Measurements from ENCODE around the gene EMC1. TPM values are rescaled to one million over a fixed set of nuclear protein-coding genes. Genes with fewer than 3 reads are reported as not detected.

The EMC1 gene
- total RNA-seq, 2 donors from 2014 or later = 59.0 to 67.5 TPM

GRCh38 chr1:19208710-19209438 lies 42.5 kb downstream of the EMC1 start:
- DNase-seq = no peak
- 54 to 69% methylated on average over 6 to 7 of the region's 8 CpGs for WGBS, 2 experiments (ENCODE audit: insufficient coverage in 1 of 2, insufficient read length in 1 of 2)
- peak overlapping the region; percentile 90 for H3K27ac ChIP-seq (ENCODE audit: low read depth, low read length)
- Mint-ChIP-seq H3K27ac (peak overlapping the region; percentile 96), H3K4me3 (peak overlapping the region; percentile 90), H3K9me3 (no peaks in the 10 kb centered on the region), H3K36me3 (ENCODE audit: low read depth) (peaks cover 5% of the 10 kb centered on the region), H3K4me1 (peaks cover 24% of the 10 kb centered on the region), H3K27me3 (ENCODE audit: insufficient read depth) (no peaks in the 10 kb centered on the region)
- H3K4me3 ChIP-seq (ENCODE audit: low read length) = peak overlapping the region; percentile 95
- no peak for TF ChIP-seq CTCF (conservative IDR thresholded peaks at IDR 0.05)
- H3K4me1 ChIP-seq (ENCODE audit: control insufficient read depth, insufficient read depth, low read length) = peaks cover 5% of the 10 kb centered on the region
- H3K36me3 ChIP-seq (ENCODE audit: control insufficient read depth, insufficient read depth, low read length) = peaks cover 30% of the 10 kb centered on the region
- no peaks in the 10 kb centered on the region for H3K27me3 ChIP-seq (ENCODE audit: control insufficient read depth, insufficient read depth, low read length, poor library complexity, severe bottlenecking)
- no peaks in the 10 kb centered on the region for H3K9me3 ChIP-seq (ENCODE audit: control insufficient read depth, low read length)
- peak overlapping the region; percentile 94 for H3K9ac ChIP-seq (ENCODE audit: extremely low read depth, low read length, poor library complexity, severe bottlenecking)

- H3K4me1 ChIP-seq (ENCODE audit: control insufficient read depth, insufficient read depth, low read length) = no peaks in the 10 kb centered on the region
- DNase-seq = no peak
- H3K27me3 ChIP-seq (ENCODE audit: control insufficient read depth, insufficient read depth, low read length, poor library complexity, severe bottlenecking) = no peaks in the 10 kb centered on the region
- Mint-ChIP-seq H3K4me1 (peaks cover 28% of the 10 kb centered on the region), H3K9me3 (no peaks in the 10 kb centered on the region), H3K27me3 (ENCODE audit: insufficient read depth) (no peaks in the 10 kb centered on the region), H3K36me3 (ENCODE audit: low read depth) (peaks cover 2% of the 10 kb centered on the region), H3K27ac (no peak overlapping the region), H3K4me3 (no peak overlapping the region)
- 85 to 92% methylated on average over 3 of the region's 3 CpGs for WGBS, 2 experiments (ENCODE audit: insufficient coverage in 1 of 2, insufficient read length in 1 of 2)
- no peak overlapping the region for H3K9ac ChIP-seq (ENCODE audit: extremely low read depth, low read length, poor library complexity, severe bottlenecking)
- H3K9me3 ChIP-seq (ENCODE audit: control insufficient read depth, low read length) = no peaks in the 10 kb centered on the region
- peaks cover 17% of the 10 kb centered on the region for H3K36me3 ChIP-seq (ENCODE audit: control insufficient read depth, insufficient read depth, low read length)
- peak overlapping the region; percentile 22 for H3K4me3 ChIP-seq (ENCODE audit: low read length)
- no peak for TF ChIP-seq CTCF (conservative IDR thresholded peaks at IDR 0.05)
- H3K27ac ChIP-seq (ENCODE audit: low read depth, low read length) = no peak overlapping the region
Measured at GRCh38 chr1:19206947-19207346, 44.4 kb downstream of the EMC1 start.

GRCh38 chr1:19205845-19206244 lies 45.5 kb downstream of the EMC1 start:
- H3K4me3 ChIP-seq (ENCODE audit: low read length) = no peak overlapping the region
- H3K36me3 ChIP-seq (ENCODE audit: control insufficient read depth, insufficient read depth, low read length) = peaks cover 24% of the 10 kb centered on the region
- DNase-seq = no peak
- H3K36me3 Mint-ChIP-seq (ENCODE audit: low read depth) = peaks cover 2% of the 10 kb centered on the region
- H3K9me3 Mint-ChIP-seq = no peaks in the 10 kb centered on the region
- WGBS, 2 experiments (ENCODE audit: insufficient coverage in 1 of 2, insufficient read length in 1 of 2) = 94 to 97% methylated on average over 4 to 5 of the region's 5 CpGs
- no peak overlapping the region for H3K27ac Mint-ChIP-seq
- no peak overlapping the region for H3K27ac ChIP-seq (ENCODE audit: low read depth, low read length)
- no peaks in the 10 kb centered on the region for H3K27me3 Mint-ChIP-seq (ENCODE audit: insufficient read depth)
- H3K9ac ChIP-seq (ENCODE audit: extremely low read depth, low read length, poor library complexity, severe bottlenecking) = no peak overlapping the region
- no peak for TF ChIP-seq CTCF (conservative IDR thresholded peaks at IDR 0.05)
- peaks cover 6% of the 10 kb centered on the region for H3K4me1 ChIP-seq (ENCODE audit: control insufficient read depth, insufficient read depth, low read length)
- H3K9me3 ChIP-seq (ENCODE audit: control insufficient read depth, low read length) = no peaks in the 10 kb centered on the region
- no peak overlapping the region for H3K4me3 Mint-ChIP-seq
- H3K4me1 Mint-ChIP-seq = peaks cover 27% of the 10 kb centered on the region
- H3K27me3 ChIP-seq (ENCODE audit: control insufficient read depth, insufficient read depth, low read length, poor library complexity, severe bottlenecking) = no peaks in the 10 kb centered on the region

Data from endodermal cell (in vitro differentiated cells).